GM20000 (cell line): ENCODE measurements around the gene ARFIP1.
A peak's percentile ranks its signal among the peaks of the same experiment; 100 is the strongest.

ENCODE experiments used
- DNase-seq: peaks from one replicate; pipeline ENCODE4 v3.0.0; 2012; ENCODE audit warnings: low spot score
- TF ChIP-seq, protein P1 (sequence below): IDR thresholded peaks from 2 replicates; pipeline ENCODE4 v1.5.1; 2012; ENCODE audit warnings: mild to moderate bottlenecking, control low read depth; ENCODE audit errors: extremely low read depth, missing control alignments

The ARFIP1 gene

DNA sequence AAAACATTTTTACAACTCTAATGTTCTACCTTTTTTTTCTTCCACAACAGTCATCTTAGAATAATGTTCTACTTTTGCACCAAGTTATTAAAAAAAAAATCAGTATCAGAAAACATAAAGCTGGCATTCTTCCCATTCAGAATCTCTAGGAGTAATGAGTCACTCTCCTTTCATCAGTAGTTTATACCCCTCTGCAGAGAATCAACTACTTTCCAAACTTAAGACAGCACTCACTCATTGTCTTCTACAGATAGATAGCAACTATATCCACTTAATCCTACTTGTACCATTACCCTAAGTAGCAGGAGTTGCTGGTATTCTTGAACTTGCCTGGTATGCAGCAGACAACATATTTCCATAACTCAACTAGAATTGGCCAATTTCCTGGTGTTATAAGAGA is 3.4 kb upstream of the ARFIP1 start:
- TF ChIP-seq, protein P1, sequence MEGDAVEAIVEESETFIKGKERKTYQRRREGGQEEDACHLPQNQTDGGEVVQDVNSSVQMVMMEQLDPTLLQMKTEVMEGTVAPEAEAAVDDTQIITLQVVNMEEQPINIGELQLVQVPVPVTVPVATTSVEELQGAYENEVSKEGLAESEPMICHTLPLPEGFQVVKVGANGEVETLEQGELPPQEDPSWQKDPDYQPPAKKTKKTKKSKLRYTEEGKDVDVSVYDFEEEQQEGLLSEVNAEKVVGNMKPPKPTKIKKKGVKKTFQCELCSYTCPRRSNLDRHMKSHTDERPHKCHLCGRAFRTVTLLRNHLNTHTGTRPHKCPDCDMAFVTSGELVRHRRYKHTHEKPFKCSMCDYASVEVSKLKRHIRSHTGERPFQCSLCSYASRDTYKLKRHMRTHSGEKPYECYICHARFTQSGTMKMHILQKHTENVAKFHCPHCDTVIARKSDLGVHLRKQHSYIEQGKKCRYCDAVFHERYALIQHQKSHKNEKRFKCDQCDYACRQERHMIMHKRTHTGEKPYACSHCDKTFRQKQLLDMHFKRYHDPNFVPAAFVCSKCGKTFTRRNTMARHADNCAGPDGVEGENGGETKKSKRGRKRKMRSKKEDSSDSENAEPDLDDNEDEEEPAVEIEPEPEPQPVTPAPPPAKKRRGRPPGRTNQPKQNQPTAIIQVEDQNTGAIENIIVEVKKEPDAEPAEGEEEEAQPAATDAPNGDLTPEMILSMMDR, result no peak
- no peak for DNase-seq

DNA sequence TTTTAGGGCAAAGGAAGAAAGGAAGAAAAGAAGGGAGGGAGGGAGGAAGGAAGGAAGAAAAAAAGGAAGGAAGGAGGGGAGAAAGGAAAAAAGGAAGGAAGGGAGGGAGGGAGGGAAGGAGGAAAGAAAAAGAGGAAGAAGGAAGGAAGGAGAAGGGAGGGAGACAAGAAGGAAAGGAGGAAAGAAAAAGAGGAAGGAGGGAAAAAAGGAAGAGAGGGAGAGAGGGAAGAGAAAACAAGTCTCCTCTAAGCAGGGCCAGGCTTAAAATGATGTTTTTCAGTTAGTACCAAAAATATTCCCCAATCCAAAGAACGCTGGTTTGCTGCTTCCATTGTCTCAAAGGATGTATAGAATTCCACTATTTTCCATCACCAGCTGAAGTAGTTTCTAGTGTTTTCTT is 2.3 kb upstream of the ARFIP1 start:
- TF ChIP-seq, protein P1, result no peak
- DNase-seq, result no peak

DNA sequence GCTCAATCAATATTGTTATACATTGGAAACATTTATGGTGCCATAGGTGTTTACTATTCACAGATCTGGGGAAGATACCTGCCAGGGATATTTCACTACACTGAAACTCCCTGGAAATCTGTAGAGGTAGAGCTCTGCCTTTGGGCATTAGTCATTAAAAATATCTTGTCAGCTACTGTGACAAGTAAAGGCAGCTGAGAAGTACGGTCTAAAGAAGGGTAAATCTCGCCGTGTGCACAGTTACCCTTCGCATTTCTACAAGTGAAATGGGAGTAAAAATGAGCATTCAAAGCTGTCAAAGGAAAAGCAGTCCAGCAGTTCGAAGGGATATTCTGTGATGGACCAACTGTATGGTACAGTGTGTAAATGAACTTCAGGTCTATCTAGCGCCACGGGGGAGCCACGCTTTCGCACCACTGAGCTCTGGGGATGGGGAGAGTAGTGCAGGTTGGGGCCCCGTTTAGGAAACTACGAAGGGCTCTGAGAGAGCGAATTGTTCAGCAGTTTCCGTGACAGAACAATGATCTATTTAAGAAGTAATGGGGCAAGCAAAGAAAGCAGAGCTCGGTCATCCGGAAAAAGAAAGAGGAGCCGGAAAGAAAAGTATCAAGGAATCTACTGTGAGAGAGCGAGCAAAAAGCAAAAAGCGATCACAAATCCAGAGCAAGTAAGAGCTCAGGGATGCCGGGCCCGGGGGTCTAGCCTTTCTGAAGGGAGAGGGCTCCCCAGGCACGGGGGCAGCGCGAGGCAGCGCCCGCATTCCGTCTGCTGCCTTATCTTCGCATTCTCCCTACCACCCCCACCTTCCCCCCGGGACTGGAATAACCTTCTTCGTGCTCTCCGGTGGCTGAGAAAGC is 870 bp upstream of the ARFIP1 start:
- TF ChIP-seq, protein P1, result no peak
- peak; percentile 34 for DNase-seq

DNA sequence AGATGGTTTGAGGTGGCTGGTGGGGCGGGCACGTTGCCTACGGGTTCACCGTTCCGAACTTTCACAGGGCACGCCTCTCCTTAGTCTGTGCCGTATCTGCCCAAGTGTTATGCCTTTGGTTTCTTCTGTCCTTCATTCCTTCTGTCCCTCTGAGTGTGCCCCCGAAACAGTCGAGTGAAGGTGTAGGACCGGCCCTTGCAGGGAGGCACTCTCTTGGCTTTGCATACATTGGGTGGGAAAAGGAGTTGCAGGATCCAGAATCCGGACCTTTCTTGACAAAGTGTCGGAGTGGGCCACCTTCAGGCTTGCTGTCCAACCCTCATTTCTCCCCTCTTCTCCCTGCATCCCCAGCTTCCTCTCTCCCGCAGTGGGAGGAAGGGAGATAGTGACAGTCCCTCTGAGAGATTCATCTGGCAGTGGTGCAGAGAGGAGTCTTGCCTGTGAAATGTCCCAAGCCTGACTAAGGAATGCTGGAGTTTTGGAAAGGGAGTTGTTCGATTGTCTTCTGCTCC is 569 bp downstream of the ARFIP1 start:
- no peak for DNase-seq
- TF ChIP-seq, protein P1, result no peak

DNA sequence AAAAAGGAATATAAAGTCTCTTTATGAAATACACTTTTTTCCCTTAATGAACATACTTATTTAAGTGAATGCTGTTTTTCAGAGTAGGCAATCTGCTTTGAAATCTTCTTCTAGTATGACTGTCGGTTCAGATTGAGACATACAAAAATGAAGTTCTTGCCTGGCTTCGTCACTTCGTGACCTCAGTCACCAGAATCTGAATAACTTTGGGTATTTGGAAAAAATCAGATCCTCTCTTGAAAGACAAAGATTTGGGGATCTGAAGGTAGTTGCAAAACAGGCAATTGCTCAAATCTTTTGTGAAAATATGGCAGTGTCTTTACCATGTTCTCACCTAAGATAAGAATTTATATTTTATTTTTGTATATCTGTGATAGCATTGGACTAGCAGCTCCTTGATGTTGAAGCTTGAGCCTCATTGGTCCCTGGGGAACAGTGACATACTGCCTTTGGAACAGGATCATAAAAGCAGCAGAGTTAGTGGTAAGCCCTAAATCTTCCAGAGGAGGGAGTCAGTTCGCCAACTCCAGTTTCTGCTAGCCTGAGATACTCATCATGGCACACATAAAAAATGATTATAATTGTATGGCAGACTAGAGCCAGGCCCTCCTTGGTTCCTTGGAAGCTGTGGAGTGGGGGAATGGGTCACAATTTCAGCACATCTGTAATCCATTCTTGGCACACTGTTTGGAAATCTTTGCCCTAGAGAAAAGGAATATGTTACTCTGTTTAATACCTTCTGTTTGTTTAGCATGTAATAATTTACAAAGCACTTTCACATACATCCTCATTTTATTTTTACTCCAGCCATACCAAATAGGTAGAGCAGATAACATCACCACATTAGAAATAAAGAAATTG is 5.0 kb downstream of the ARFIP1 start:
- TF ChIP-seq, protein P1, result peak; percentile 16
- DNase-seq, result no peak

DNA sequence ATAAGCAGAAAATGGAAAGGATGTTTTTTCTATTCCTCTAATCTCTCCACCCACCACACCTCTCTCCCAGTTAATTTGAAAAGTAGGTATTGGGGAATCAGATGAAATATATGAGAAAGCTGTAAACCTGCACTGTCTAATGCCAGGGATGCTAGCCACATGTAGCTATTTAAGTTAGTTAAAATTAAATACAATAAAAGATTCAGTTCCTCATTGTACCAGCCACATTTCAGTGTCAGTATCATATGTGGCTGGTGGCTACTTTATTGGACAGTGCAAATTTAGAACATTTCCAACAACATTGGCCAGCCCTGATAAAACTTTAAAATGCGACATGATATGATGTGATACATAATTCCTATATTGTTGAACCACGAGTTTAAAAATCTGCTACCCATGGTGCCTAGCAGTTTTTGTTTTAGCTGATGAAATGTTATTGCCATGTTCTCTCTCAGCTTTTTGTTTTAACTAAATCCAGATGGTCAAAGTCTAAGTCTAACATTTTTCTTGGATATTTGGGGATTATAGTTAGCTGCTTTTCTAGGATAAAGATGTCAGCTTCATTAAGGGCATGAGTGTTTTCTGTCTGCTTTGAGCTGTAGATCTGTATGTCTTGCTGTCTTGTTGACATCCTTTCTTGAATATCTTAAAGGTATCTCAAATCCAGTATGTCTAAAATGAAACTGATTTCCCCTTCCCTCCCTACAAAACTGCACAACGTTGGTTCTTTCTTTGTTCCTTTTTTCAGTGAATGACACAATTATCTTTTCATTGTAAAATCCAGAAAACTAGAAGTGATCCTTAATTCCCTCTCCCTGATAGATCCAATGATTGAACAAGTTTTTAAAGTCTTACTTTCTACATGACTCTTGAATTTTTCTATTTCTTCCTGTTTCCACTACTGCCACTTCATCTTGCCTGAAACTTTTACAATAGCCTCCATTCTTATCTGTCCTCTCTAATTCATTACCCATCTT is 6.2 kb downstream of the ARFIP1 start:
- TF ChIP-seq, protein P1, result no peak
- no peak for DNase-seq
